Occipital lobe (tissue), 2 donors: ENCODE data around the gene SECISBP2. TPM values are rescaled to one million over a fixed set of nuclear protein-coding genes. Genes with fewer than 3 reads are reported as not detected.

Experiments
- DNase-seq: peaks from one replicate; lab custom pipeline; 2025; lab: John Stamatoyannopoulos, UW
- total RNA-seq: library from RNA; depleted of rRNA; stranded (reverse); fragments of >200 nt; gene quantifications from one replicate; pipeline ENCODE4 v1.2.3, GENCODE V29; 2014

The SECISBP2 gene
- total RNA-seq, 1 donor from 2014 or later, result 81.3 TPM

DNA sequence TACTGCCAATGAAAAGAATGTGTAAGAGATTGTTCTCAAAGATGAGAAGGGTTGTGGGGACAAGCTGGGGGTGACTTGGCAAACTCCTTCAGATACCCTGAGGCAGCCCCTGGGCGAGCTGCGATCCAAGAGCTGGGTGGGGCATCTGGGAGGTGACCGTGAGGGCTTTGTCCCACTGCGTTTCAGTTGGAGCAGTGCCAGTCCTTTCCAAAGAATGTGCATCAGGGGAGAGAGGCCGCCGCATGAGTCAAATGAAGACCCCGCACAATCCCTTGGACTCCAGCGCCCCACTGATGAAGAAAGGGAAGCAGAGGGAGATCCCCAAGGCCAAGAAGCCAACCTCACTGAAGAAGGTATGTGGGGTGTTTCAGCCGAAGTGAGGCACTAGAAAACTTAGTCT, 28.4 kb downstream of the SECISBP2 start:
- no peak for DNase-seq

DNA sequence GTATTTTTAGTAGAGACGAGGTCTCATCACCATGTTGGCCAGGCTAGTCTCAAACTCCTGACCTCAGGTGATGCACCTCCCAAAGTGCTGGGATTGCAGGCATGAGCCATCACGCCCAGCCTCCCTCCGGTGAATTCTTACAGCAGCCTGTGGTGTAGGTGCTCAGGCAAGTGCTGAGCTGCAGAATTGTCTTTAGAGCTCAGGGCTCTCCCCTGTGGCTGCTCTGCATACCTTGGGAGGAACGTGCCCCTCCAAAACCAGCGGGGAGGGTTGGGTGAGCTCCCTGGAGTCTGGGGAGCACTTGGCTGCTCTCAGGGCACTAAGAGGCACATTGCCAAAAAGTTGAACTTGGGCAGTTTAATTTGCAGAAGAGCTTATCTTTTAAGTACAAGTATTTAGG, 29.4 kb downstream of the SECISBP2 start:
- no peak for DNase-seq

DNA sequence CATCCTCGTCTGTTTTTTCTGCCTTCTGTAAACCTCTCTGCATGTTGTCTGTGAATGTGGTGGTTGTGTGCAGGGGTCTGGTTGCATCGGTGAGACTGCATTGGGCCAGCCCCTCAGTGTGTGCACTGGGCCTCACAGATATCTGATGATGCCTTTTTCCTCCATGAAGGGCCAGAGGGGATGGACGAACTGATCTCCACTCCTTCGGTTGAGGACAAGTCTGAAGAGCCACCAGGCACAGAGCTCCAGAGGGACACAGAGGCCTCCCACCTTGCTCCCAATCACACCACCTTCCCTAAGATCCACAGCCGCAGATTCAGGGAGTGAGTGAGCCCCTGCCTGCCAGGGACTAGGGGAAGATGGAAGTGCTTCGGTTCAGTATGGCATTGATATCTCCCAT, 31.3 kb downstream of the SECISBP2 start:
- DNase-seq, result no peak

DNA sequence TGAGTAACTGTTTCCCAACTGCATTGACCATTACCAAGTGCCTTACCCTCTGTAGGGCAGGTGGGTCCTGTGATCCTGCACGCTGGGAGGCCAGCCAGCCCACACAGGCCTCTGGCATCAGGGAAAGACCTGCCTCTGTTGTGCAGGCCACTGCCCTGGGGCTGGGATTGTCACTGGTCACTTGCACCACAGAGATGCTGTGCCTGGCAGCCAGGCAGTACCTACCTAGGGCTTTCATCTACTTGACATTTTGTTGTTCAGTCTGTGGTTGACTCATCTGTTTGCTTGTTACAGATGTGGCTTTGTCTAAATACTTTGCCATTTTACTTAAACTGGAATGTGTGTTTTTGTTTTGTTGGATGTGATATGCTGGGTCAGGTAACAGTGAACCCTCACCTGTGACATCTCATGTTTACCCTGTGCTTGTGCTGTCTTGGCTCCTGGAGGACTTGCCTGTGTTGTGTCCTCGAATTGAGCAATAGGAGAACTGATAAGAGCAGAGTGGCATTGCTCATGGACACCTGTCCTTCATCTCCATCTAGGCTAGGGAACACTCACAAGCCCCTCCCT, 32.8 kb downstream of the SECISBP2 start:
- no peak for DNase-seq

DNA sequence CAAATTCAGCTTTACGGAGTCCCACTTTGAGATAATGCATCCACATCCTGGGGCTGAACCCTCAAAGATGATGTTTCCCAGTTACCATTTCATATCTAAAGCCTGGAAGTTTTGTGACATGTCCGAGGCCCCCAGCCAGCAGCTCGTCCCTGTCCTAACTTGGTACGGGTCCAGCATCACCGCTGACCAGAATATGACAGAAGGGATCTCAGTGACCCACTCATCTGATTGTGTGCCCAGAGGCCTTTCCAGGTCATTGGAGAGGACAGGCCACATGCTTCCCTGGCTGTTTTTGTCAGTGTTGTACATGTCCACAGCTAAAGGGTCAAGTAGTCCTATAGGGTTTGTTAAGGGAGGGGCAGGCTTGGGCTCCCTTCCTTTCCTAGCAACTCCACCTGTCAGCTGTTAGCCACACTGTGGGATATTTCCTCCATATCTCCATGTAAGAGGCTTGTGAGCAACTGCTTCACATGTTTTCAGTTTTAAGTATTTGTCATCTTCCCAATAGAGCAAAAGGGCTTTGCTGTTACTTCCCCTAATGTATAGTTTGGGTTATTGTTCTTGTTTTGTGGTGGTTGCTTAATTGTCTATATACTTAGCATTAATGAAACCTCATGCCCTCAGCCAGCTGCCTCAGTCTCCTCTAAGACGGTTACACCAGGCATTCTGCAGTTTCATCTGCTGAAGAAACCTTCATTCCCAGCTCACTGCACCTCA, 33.4 kb downstream of the SECISBP2 start:
- DNase-seq, result no peak

DNA sequence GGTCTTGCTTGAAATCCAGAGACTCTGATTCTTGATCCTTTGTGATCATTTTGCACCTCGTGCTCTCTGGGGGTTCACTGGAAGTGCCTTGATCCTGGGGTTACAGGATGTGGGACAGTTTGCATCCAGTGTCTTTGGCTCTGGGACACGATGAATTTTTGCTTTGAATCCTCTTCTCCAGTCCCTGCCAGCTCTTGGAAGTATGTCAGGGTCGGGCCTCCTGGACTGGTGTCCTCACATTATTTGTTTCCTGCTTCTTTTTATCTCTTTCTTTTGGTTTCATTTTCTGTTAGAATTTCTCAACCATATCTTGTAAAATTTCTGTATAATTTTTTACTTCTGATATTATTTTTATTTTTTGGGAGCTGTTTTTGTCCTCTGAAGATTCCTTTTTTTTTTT, 34.2 kb downstream of the SECISBP2 start:
- no peak for DNase-seq

DNA sequence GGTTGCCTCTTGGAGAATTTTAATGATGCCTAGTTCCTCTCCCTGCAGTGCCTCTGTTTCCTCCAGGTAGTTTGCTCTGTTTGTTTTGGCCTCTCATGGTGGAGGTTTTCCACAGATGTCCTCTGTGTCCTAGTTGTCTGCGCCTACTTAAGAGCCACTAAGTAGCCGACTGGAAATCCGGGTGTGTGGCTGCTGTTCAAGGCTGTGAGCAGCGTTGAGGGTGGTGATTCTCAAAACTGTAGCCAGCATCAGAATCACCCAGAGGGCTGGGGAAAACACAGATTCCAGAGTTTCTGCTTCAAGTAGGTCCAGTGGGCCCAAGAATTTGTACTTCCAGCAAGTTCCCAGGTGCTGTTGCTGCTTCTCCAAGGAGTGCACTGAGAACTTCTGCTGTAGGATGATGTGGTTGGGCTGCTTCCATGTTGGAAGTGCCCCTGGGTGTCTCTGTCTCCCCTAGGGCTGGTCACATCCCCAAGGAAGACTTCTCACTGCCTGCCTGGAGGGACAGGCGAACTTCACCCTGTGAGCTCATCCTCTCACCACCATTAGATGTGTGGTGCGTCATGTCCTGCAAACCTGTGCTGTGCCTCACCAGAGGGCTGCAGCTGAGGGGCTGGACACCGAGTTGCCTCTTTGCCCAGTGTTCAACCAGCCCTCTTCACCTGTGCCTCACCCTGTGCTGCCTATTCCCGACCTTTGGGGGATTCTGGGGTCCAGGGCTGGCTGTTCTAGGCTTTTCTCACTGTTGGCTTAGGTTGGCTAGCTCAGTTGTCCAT, 34.8 kb downstream of the SECISBP2 start:
- no peak for DNase-seq

DNA sequence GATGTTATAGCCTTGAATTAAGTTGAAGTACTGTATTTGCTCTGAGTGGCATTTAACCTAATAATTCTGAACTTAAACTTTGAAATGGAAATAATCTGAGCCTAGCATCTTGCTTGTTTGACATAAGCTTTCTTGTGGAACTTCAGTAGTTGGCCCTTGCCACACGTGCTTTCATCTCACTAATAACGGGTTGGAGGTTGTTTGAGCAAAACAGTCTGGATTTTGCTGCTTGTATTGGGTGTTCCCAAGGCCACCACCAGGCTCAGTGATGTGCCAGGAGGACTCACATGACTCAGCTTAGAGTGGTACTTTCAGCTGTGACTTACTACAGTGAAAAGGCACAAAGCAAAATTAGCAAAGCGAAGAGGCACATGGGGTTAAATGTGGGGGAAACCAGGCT, 35.7 kb downstream of the SECISBP2 start:
- no peak for DNase-seq

DNA sequence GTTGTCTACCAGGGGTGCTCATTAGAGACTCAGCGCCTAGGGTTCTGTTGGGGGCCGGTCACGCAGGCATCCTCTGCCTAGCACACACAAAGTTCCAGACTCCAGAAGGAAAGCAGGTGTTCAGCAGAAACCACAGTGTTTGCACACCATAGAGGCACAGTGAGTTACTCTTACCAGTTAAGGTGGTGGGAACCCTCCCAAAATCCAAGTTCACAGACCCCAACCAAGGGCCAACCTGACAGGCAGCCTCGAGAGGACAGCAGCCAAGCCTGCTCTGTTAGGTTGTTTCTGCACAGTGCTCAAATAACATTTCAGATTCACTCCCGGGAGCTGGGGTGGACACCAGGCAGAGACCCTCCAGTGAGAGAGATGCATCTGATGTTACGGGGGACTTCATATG, 36.2 kb downstream of the SECISBP2 start:
- DNase-seq, result no peak

DNA sequence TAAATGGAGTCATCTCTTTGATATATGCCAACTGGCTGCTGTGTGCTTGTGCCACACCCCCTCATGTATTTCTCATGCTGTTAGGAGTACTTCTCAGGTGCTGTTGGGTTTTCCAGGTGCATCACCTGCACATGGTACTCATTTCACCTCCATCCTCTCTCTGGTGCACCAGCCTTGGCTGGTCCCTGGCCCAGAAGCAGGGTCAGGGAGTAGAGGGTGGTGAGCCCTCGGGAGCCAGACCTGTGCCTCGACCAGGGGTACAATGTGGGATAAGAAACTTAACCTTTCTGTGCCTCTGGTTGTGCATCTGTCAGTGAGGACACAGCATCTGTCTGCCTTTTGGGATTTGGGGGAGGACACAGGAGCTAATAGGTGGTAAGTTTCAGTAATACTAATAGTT, 38.5 kb downstream of the SECISBP2 start:
- no peak for DNase-seq

DNA sequence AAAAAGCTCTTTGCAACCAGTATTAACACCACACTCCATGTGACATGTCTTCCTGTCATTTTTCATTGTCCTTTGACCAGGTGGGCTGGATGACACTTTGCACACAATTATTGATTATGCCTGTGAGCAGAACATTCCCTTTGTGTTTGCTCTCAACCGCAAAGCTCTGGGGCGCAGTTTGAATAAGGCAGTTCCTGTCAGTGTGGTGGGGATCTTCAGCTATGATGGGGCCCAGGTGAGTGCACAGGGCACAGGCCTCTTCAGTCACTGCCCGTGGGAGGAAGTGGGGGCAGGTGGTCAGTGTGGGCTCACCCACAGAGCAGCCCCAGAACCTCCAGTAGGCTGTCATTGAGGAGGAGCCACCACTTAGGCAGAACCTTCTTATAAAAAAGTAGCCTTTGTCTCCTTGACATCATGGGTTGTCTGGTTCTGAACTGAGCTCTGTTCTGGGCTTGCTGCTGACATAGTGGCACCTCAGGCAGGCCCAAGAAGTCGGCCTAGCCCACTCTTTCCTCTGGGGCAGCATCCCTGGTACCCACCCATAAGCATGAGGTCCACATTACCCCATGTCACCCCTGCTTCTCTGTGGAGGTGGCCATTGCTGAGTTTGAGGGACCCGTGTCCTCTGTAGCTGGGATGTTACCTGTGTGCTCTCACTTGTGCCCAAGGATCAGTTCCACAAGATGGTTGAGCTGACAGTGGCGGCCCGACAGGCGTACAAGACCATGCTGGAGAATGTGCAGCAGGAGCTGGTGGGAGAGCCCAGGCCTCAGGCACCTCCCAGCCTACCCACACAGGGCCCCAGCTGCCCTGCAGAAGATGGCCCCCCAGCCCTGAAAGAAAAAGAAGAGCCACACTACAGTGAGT, 39.3 kb downstream of the SECISBP2 start:
- DNase-seq, result no peak

DNA sequence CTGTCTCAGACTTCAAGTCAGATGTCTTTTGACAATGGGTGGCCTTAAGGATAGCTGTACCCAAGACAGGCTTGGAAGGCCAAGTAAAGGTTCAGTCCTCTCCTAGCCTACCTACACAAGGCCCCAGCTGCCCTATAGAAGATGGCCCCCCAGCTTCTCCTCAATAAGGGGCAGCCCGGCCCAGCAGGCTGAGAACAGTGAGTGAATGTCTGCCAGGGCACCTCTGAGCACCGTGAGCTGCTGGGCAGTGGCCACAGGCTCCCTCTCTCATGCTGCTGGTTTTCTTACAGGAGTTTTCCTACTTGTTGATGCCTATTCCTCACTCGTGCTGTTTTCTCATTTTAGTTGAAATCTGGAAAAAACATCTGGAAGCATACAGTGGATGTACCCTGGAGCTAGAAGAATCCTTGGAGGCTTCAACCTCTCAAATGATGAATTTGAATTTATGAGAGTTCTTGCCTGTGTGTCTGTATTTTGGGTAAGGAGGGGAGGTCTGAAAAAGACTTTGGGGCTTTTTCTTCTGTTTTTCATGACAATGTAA, 40.1 kb downstream of the SECISBP2 start:
- DNase-seq, result no peak

DNA sequence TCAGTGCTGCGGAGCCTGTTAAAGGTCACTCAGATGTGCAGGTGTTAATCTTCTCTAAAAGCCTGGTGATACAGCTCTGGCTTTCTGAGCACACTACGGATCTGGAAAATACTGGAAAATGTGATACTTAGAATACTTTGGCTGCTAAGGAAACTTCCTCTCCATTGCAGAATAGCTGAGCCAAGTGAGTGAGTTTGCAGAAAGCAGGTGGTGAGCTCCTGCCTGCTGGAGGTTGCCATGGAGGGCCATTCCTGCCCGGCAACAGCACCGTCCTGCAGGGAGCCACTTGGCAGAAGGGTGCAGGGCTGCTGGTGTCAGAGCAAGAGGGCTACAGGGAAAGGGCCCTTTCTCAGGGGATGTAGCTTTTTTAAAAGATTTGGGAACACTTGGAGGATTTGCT, 40.7 kb downstream of the SECISBP2 start:
- peak; percentile 38 for DNase-seq

DNA sequence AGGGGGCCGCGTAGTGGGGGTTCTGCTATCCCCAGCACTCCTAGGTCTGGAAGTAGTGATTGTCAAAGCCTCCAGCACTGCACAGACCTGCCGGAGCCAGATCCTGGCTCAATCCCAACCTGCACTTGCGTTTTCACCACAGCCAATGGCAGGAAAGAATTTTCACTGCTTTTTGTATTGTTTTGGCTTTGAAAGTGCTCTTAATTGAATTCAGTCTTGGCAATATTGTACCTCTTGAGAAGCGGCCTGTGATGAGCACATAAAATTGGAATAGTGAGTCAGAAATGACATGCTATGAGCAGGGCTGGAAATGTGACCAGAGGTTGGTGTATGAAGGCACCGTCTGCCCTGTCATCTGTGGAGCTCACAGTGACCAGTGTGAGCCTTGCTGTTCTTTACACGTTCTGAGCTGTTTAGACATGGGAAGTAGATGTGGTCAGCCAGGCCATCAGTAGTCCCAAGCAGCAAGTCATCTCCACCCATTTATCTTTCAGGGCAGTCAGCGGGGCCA, 41.5 kb downstream of the SECISBP2 start:
- no peak for DNase-seq

DNA sequence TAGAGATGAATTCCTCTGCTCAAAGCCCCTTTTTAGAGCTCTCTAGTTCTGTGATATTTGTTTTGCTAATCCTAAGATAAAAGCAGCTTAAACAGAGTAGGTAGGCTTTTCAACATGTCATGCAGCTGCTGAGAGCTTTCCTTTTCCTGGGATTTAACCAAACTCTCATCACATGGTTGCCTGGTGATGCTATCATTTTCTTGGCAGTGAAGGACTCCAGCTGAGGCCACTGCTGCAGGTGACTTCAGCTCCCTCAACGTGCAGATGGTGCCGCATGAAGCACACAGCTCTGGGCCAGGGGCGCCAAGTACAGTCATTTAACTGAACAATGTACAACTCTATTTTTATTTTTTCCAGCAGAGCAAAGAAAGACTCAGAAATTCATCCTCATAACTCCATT, 42.2 kb downstream of the SECISBP2 start:
- no peak for DNase-seq

DNA sequence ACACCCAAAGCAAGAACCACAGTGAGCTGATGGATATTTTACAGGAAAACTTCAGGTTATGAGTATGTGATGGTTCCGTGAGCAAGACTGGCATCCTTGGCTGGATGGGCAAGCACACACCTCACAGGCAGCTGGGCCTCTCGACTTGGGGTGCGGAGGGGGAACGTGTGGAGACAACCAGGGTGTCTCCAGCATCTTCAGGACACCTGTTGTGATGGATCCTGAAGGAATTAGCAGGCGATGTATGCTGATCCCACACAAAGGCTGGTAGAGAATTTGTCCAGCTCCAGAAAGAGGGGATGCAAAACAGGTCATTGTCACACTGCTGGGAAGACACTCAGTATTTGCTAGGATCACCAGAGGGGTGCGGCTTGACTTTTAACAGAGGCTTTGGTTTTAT, 42.7 kb downstream of the SECISBP2 start:
- DNase-seq, result no peak

DNA sequence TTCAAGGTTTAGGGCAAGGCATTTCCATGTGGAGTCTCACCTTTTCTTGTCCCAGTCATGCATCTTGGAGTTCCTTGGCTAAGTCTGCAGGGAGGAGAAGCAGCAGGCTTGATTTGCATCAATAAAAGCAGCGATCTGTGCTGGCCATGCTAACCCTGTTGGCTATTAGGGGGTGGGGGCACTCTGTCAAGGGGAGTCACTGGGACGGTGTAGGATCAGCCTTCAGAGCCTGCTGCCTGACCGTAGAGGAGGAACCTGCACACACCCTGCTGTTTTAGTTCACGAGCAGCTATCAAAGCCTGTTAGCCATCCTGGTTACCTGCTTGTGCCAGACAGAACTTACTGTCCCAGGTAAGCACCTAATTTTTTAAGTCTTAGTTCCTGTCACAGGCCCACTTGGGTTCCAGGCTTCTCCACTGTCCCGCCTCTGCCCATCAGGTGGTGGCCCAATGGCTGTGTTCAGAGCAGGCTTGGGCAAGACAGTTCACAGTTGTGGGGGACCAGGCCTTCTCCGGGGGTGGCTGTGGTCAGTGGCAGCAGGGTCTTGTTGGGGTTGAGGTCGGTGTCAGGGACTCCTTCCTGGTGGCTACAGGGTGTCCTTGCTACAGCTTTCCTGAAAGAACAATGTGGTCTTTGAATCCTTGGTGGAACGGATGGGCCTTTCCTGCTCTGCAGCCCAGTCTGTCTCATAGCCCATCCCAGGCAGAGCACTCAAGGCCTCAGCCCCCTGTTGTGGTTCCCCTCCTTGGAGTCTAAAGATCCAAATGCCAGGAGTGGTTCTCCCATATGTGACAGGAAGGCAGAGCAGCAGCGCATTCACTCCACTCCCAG, 43.7 kb downstream of the SECISBP2 start:
- no peak for DNase-seq

DNA sequence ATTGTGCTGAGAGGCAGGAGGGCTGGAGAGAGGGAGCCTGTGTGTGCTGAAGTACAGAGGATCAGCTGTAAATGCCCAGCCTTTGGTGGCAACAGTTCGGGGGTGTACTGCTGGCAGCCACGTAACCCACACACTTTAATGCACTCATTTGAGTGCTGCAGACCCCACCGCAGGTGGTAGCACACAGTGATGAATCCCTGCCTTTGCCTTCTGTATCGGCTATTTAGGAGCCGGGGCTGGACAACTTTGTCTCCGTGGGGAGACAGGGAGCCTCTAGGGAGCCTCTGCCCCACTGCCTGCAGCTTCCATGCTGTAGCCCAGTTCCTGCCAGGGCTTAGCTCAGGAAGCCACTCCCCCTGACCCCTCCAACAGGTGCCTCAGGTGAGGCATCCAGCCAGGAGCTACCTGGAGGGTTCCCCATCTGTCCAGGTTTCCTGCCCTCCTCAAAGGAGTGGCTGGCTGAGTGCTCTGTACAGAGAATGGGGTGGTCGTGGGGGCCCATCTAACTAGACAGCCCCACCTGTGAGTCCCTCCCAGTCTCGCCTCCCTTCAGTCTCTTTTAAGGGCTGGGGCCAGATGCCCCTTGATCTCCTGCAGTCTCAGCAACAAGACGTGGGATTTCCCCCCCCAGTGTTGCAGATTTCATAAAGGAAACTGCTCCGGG, 44.5 kb downstream of the SECISBP2 start:
- DNase-seq, result no peak

DNA sequence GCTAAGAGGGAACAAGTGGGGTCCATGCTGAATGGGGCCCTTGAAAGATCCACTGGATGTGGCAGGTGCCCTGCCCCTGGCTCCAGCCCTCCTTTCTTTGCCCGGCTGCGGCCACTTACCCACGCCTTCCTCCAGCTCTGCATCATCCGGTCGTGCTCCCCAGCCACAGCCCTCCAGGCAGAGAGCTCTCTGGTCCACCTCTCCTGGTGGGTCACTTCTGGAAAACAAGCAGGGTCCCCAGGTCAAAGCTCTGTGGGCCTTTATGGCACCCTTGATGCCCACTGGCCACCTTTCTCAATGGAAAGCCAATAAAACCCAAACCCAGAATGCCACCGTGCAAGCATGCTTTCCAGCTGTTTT, 45.0 kb downstream of the SECISBP2 start:
- no peak for DNase-seq
